Activated CD4-positive, alpha-beta T cell treated with anti-CD3 and anti-CD28 coated beads, Interleukin-2, amount 50 U/mL, for 4 hours (primary cell): ENCODE results near the gene RGPD6.
"Not testable (repeated sequence)": the region's sequence is repeated elsewhere in the genome, so short reads cannot be mapped to it uniquely, and the experiment has no call there.

Experiments
- DNase-seq, 2 experiments: peaks; one replicate each; pipeline ENCODE4 v3.0.0-alpha.2; 2020

RGPD6 gene

GRCh38 chr2:110576763-110577416 is at the start of gene RGPD6:
Gene RGPD6 (minus strand): TSS chr2:110577222. CDS start chr2:110577024, 198 bp downstream.
- DNase-seq, result not testable (repeated sequence)

GRCh38 chr2:110619326-110619939 is 42.4 kb upstream of the RGPD6 start:
- not testable (repeated sequence) for DNase-seq

- DNase-seq, result not testable (repeated sequence)
Observed at GRCh38 chr2:110613927-110614326, 36.9 kb upstream of the RGPD6 start.

DNA sequence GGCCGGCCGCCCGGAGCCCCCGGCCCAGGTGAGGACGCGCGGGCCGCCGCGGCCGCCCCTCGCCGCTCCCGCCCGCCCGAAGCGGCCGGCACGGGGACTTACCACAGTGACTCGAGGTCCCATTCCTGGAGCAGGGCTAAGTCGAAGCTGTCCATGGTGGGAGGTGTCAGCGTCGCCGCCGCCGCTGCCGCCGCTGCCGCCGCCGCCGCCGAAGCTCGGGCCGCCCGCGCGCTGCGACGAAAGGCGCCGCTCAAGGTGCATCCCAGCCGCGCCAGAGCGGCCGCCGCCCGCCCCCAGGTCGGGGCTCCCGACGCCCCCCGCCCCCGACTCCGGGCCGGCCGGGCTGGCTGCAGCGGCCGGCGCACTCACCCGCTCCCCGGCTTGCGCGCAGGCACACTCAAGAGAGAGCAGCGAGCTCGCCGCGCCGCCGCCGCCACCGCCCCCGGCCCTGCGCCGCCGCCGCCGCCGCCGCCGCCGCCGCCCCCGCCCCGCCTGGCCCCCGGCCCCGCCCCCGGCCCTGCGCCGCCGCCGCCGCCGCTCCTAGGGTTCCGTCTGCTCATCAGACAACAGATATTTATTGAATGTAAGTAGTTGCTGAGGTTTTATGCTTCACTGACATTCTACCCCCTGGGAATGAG is 33.7 kb upstream of the RGPD6 start:
- peak; percentile 26 to 40 for DNase-seq

- not testable (repeated sequence) for DNase-seq
Observed at GRCh38 chr2:110609843-110610612, 33.0 kb upstream of the RGPD6 start.

- not testable (repeated sequence) for DNase-seq
Observed at GRCh38 chr2:110608788-110609502, 31.9 kb upstream of the RGPD6 start.

GRCh38 chr2:110605057-110605456 is 28.0 kb upstream of the RGPD6 start:
- DNase-seq, result not testable (repeated sequence)

GRCh38 chr2:110603917-110604591 is 27.0 kb upstream of the RGPD6 start:
- DNase-seq, result not testable (repeated sequence)

DNA sequence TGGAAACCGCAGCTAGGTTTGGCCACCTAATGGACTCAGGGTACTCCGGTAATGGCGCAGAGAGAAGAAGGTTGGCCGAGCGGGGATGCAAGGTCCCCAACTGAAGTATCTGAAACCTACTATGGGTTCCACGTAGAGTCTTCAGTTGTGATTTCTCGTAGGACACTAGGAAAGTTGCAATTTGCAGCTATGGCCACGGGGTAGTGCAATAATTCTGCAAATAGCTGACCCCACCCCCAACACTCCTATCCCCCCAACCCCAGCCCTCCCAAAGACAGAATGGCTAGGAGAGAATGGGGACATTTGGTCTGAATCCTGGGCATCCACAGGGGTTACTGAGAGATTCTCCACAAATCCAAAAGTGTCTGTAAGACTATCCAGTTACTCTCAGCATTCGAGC is 25.1 kb upstream of the RGPD6 start:
- DNase-seq, result not testable (repeated sequence)

GRCh38 chr2:110591973-110592372 is 15.0 kb upstream of the RGPD6 start:
- not testable (repeated sequence) for DNase-seq

DNA sequence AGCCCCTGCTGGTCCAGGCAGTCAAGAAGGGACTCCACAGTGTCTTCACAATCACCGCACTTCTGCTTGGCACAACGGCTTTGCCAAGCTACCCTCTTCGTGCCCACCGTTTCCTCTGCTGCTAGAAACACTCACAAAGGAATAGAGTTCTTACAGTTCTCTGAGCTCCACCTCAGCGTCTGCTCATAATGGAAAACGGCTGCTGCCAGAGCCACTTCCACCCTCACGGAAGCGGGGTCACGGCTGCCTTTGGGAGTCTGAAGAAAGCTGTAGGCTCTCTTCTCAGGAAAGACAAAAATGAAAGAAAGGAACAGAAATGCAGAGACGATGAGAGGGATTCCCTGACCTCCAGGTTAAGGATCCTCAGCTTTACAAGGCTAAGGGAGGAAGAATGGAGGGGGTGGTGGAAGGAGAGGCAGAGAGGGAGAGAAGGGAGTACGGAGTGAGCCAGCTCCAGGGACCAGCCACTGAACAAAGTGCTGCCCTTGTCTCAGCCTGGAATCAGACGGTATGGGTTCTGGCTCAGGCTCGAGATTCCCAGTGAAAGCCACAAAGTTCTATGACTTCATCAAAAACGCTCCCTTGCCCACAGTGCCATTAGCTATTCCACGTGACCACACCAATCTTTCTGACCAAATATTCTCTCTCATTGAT is 12.8 kb upstream of the RGPD6 start:
- not testable (repeated sequence) for DNase-seq

GRCh38 chr2:110588520-110588919 is 11.5 kb upstream of the RGPD6 start:
- not testable (repeated sequence) for DNase-seq

DNA sequence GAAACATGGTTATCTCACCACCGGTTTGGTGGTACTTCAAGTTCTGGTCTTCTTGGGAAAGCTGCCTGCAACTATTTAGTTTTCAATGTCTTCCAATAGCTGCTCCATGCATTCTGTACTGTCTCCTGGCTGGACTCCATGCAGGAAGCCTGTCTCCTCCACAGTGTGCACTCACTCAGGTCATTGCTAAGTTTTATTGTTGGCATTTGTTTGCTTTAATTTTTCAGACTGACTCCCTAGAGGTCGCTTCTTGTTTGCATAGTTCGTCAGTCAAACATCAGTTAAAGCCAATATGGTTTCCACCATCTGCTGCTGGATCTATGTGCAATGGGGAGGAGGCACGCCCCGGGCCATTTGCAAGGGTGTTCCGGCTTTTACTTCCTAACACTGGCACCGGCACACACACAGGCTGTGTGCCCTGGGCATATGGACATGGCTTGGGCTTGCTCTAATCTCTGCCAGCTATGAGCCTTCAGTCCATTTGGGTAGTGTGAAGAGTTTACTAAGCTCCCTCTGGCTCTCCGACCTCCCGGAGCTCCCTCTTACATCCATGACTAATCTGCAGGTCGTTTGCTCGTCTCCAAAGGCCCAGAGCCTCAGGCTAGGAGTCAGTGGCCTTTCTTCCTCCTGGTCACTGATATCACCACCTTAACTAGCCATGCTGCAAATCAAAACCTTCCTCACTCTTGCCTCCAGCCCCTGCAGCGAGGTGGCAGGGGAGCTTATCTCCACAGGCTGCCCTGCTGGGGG is 2.4 kb upstream of the RGPD6 start:
- not testable (repeated sequence) for DNase-seq

GRCh38 chr2:110578429-110578828 is 1.4 kb upstream of the RGPD6 start:
- DNase-seq, result not testable (repeated sequence)

GRCh38 chr2:110499755-110500377 is 77.2 kb downstream of the RGPD6 start:
- DNase-seq, result not testable (repeated sequence)

- DNase-seq, result not testable (repeated sequence)
Observed at GRCh38 chr2:110496027-110496426, 81.0 kb downstream of the RGPD6 start.

DNA sequence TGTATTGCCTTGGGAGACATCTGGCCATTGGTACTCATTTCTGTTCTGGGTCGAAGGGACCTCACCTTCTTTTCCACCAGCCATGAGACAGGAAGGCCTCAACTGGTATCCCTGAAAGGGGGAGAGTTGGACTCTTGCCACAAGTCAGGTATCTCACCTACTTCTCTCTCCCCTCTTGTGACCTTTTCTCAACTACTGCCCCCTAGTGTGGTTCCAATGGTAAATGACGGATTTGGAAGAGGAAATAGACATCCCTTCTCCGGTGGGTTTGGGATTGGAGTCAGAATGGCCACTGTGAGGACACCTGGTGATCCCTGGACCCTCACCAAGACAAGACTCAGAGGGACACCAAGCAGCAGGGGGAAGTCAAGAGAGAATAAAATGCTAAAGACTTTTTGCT is 82.5 kb downstream of the RGPD6 start:
- not testable (repeated sequence) for DNase-seq

DNA sequence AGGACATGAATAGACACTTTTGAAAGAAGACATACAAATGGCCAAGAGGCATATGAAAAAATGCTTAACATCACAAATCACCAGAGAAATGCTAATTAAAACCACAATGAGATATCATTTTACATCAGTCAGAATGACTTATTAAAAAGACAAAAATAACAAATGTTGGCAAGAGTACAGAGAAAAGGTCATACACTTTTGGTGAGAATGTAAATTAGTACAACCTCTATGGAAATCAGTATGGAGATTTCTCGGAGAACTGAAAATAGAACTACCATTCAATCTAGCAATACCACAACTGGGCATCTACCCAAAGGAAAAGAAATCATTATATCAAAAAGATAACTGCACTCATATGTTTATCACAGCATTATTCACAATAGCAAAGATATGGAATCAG is 88.0 kb downstream of the RGPD6 start:
- DNase-seq, result not testable (repeated sequence)

DNA sequence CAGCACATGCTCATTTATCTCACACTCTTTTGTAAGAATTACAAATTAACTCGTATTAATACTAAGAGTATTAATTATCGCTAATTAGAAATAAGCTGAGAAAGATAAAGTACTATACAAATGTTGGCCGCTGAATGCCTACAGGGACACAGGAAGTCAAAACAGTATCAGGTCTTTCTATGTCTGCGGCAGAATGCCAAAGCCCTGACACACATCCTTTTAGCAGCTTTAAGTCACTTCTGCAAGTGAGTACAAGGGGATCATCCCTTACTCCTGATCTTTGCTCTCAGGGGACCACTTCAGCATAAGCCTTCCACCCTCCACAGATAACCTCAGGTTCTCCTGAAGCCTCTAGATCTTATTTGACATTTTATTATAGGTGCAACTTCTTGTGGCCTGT is 94.3 kb downstream of the RGPD6 start:
- DNase-seq, result not testable (repeated sequence)

GRCh38 chr2:110481200-110481599 is 95.8 kb downstream of the RGPD6 start:
- not testable (repeated sequence) for DNase-seq
